ENCODE results near the gene MRNIP. TPM values are rescaled to one million over a fixed set of nuclear protein-coding genes. Genes with fewer than 3 reads are reported as not detected.

The MRNIP gene
- polyA plus RNA-seq, 2 of the 4 experiments (the other 2 are of a cell fraction): 21.4 to 29.7 TPM

DNA sequence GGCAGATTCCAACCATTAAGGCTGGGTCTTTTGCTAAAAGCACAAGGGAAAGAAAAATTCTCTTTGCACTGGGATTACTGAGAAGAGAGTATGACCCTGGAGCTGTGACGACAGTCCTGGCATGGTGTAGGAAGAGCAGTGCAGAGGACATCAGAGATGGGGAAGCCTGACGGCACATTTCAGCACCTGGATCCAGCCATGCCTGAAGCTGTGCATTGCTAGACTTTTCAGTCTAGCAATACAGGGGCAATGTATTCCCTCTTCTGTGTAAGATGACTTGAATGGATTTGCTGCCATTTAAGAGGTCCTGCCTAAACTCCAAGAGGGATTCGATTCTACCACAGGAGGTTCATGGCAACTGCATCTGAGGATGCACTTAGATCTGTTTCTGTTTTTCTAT is 12.3 kb upstream of the MRNIP start:
- FAIRE-seq: no peak
- Histone ChIP-seq H3K9me3 (no peaks in the 10 kb centered on the region), H3K4me1 (no peaks in the 10 kb centered on the region), H3K27ac (no peak overlapping the region), H3K4me2 (no peak overlapping the region), H3K4me3 (no peak overlapping the region)
- POLR2A ChIA-PET: no interaction called here
- no peak for DNase-seq (ENCODE audit: low read depth in 1 of 2, low spot score in 1 of 2)
- ATAC-seq: no peak
- CTCF ChIA-PET: interaction anchor here (0.9 to 1.4 kb wide), 2 partner anchors 10 to 22 kb away, joined by 3 to 6 read pairs; no protein-coding TSS in a partner anchor
- whole genome bisulfite sequencing (ENCODE audit: missing lambda C conversion rate): 86% methylated on average over 3 of the region's 3 CpGs
- no peak for TF ChIP-seq TFCP2L1 (CRISPR knock-in tag; IDR thresholded peaks at IDR 0.05)
- no peak for TF ChIP-seq RAD21 (conservative IDR thresholded peaks at IDR 0.05 in 1 of 2, IDR thresholded peaks at IDR 0.05 in 1 of 2)

DNA sequence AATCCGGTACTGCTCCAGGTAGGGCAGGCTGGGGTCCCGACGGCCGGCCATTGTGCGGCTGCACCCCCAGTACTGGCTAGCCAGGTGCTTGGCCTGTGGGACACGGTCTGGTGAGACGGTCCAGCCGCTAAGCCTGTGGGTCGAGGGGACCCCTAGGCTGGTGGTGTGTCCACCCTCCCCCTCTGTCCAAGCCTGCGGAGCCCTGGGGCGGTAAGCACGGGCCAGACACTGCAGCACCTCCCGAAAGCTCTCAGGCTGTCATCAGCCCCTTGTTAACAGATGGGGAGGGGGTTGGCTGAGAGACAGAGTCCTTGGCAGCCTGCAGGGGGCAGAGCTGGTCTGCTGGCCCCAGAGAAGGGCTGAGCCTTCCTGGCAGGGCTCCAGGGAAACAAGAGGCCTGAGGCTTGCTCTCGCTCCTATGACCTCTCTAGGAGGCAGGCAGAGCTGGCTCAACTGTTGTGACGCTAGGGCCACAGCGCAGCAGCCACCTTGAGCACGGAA is 11.8 kb upstream of the MRNIP start:
- POLR2A ChIA-PET: interaction anchor here (0.6 kb wide), 1 partner anchor 23 kb away, joined by 6 read pairs; no protein-coding TSS in a partner anchor

DNA sequence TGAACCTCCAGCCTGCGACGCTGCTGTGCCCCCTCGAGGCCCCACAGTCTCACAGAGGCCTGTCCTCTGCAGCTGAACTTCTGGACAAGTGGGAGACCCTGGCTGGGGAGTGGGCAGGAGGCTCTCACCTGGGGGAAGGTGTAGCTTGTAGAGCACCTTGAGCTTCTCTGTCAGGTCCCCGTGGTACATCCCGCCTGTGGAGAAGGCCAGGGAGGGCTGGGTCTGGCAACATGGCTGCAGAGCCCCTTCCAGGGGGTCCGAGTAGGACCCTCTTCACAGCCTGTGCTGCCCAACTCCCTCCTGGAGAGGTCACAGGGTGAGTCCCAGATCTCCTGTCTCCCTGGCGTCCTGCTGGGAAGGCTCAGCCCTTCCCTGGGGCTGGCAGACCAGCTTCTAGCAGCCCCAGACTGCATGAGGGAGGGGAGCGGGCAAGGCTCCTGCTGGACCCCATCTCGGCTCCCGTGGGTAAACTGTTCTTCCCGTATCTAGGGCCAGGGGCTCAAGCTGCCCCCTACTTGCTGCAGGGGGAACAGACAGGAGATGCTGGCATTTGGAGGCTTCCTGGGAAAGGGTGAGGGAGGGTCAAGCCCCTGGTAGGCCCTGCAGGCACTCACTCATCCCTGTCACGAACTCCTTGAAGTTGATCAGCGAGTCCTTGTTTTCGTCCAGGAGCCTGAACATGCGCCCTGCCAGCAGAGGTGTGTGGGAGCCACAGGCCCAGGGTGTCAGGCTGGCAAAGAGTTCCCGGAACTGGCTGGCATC is 11.2 kb upstream of the MRNIP start:
- ChIA-PET POLR2A (interaction anchor here (0.6 kb wide), 1 partner anchor 23 kb away, joined by 6 read pairs; no protein-coding TSS in a partner anchor), CTCF (interaction anchor here (0.9 to 2.2 kb wide), 7 partner anchors 8 to 68 kb away, joined by 3 to 7 read pairs (median 4); no protein-coding TSS in a partner anchor)
- FAIRE-seq: no peak
- Histone ChIP-seq H3K27ac (no peak overlapping the region), H3K4me1 (no peaks in the 10 kb centered on the region), H3K4me2 (no peak overlapping the region), H3K4me3 (no peak overlapping the region), H3K9me3 (no peaks in the 10 kb centered on the region)
- no peak for ATAC-seq
- no peak for DNase-seq (ENCODE audit: low read depth in 1 of 2, low spot score in 1 of 2)
- WGBS (ENCODE audit: missing lambda C conversion rate): 88% methylated on average over 15 of the region's 16 CpGs
- TF ChIP-seq CEBPB (IDR thresholded peaks at IDR 0.05) (no peak), ZSCAN20 (CRISPR knock-in tag; IDR thresholded peaks at IDR 0.05) (no peak), RAD21 (conservative IDR thresholded peaks at IDR 0.05 in 1 of 2, IDR thresholded peaks at IDR 0.05 in 1 of 2) (no peak), POLR2AphosphoS2 (conservative IDR thresholded peaks at IDR 0.05; ENCODE audit: low read length) (no peak), SREBF2 (IDR thresholded peaks at IDR 0.05) (no peak), SMC3 (IDR thresholded peaks at IDR 0.05) (no peak), JUNB (IDR thresholded peaks at IDR 0.05) (no peak)
- TF ChIP-seq, protein P1, sequence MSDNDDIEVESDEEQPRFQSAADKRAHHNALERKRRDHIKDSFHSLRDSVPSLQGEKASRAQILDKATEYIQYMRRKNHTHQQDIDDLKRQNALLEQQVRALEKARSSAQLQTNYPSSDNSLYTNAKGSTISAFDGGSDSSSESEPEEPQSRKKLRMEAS (IDR thresholded peaks at IDR 0.05): no peak
- TF ChIP-seq, protein P2, sequence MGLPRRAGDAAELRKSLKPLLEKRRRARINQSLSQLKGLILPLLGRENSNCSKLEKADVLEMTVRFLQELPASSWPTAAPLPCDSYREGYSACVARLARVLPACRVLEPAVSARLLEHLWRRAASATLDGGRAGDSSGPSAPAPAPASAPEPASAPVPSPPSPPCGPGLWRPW (IDR thresholded peaks at IDR 0.05): no peak

More for the DNA sequence above, 11.8 kb upstream of the MRNIP start:
- CTCF ChIA-PET: interaction anchor here (0.9 to 1.6 kb wide), 3 partner anchors 9 to 36 kb away, joined by 3 to 6 read pairs (median 5); no protein-coding TSS in a partner anchor
- H3K4me3 ChIP-seq: no peak overlapping the region
- no peaks in the 10 kb centered on the region for H3K9me3 ChIP-seq
- H3K4me2 ChIP-seq: no peak overlapping the region
- TF ChIP-seq RAD21 (conservative IDR thresholded peaks at IDR 0.05 in 1 of 2, IDR thresholded peaks at IDR 0.05 in 1 of 2) (peak; percentile 19 to 47; a peak in 3 of 5 replicates), PHF8 (IDR thresholded peaks at IDR 0.05; ENCODE audit: borderline replicate concordance, low read depth) (no peak), HDAC2 (IDR thresholded peaks at IDR 0.05) (no peak), SMC3 (IDR thresholded peaks at IDR 0.05) (no peak), CHD4 (IDR thresholded peaks at IDR 0.05; ENCODE audit: borderline replicate concordance) (no peak), CHD2 (IDR thresholded peaks at IDR 0.05; ENCODE audit: low read length, partially characterized antibody) (no peak), HOXB13 (CRISPR knock-in tag; IDR thresholded peaks at IDR 0.05; ENCODE audit: low read depth) (no peak), FOSL2 (IDR thresholded peaks at IDR 0.05) (no peak), FOSL2 (CRISPR knock-in tag; IDR thresholded peaks at IDR 0.05) (no peak), TFCP2L1 (CRISPR knock-in tag; IDR thresholded peaks at IDR 0.05) (no peak), NPAS2 (CRISPR knock-in tag; IDR thresholded peaks at IDR 0.05; ENCODE audit: borderline replicate concordance) (no peak), RCOR1 (IDR thresholded peaks at IDR 0.05; ENCODE audit: low read depth, low read length) (no peak), JUNB (IDR thresholded peaks at IDR 0.05) (no peak), SREBF2 (IDR thresholded peaks at IDR 0.05) (no peak)
- TF ChIP-seq, protein P3, sequence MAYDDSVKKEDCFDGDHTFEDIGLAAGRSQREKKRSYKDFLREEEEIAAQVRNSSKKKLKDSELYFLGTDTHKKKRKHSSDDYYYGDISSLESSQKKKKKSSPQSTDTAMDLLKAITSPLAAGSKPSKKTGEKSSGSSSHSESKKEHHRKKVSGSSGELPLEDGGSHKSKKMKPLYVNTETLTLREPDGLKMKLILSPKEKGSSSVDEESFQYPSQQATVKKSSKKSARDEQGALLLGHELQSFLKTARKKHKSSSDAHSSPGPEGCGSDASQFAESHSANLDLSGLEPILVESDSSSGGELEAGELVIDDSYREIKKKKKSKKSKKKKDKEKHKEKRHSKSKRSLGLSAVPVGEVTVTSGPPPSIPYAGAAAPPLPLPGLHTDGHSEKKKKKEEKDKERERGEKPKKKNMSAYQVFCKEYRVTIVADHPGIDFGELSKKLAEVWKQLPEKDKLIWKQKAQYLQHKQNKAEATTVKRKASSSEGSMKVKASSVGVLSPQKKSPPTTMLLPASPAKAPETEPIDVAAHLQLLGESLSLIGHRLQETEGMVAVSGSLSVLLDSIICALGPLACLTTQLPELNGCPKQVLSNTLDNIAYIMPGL (CRISPR knock-in tag; IDR thresholded peaks at IDR 0.05; ENCODE audit: borderline replicate concordance): no peak
- TF ChIP-seq, protein P4, sequence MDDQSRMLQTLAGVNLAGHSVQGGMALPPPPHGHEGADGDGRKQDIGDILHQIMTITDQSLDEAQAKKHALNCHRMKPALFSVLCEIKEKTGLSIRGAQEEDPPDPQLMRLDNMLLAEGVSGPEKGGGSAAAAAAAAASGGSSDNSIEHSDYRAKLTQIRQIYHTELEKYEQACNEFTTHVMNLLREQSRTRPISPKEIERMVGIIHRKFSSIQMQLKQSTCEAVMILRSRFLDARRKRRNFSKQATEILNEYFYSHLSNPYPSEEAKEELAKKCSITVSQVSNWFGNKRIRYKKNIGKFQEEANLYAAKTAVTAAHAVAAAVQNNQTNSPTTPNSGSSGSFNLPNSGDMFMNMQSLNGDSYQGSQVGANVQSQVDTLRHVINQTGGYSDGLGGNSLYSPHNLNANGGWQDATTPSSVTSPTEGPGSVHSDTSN (IDR thresholded peaks at IDR 0.05): no peak
- TF ChIP-seq, protein P5, sequence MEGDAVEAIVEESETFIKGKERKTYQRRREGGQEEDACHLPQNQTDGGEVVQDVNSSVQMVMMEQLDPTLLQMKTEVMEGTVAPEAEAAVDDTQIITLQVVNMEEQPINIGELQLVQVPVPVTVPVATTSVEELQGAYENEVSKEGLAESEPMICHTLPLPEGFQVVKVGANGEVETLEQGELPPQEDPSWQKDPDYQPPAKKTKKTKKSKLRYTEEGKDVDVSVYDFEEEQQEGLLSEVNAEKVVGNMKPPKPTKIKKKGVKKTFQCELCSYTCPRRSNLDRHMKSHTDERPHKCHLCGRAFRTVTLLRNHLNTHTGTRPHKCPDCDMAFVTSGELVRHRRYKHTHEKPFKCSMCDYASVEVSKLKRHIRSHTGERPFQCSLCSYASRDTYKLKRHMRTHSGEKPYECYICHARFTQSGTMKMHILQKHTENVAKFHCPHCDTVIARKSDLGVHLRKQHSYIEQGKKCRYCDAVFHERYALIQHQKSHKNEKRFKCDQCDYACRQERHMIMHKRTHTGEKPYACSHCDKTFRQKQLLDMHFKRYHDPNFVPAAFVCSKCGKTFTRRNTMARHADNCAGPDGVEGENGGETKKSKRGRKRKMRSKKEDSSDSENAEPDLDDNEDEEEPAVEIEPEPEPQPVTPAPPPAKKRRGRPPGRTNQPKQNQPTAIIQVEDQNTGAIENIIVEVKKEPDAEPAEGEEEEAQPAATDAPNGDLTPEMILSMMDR (IDR thresholded peaks at IDR 0.05): peak; percentile 30; the same call in 1 of the 3 replicates
- H3K4me1 ChIP-seq: no peaks in the 10 kb centered on the region
- WGBS (ENCODE audit: missing lambda C conversion rate): 85% methylated on average over 12 of the region's 17 CpGs
- H3K27ac ChIP-seq: no peak overlapping the region
- FAIRE-seq (no peak), DNase-seq (ENCODE audit: low read depth in 1 of 2, low spot score in 1 of 2) (peak; percentile 56 to 65), ATAC-seq (peak in 1 of 2 experiments; percentile 66; a peak in 3 of 6 replicates)
